NCI-H128 (cell line): ENCODE results near the gene C2CD4A.

ENCODE experiments used
- DNase-seq: peaks from one replicate; lab custom pipeline; 2025; ENCODE audit not compliant: unreplicated experiment; lab: John Stamatoyannopoulos, UW

C2CD4A gene

GRCh38 chr15:62059108-62059815 is 7.5 kb upstream of the C2CD4A start:
- DNase-seq: no peak

GRCh38 chr15:62059816-62060112 is 7.0 kb upstream of the C2CD4A start:
- DNase-seq: no peak

DNA sequence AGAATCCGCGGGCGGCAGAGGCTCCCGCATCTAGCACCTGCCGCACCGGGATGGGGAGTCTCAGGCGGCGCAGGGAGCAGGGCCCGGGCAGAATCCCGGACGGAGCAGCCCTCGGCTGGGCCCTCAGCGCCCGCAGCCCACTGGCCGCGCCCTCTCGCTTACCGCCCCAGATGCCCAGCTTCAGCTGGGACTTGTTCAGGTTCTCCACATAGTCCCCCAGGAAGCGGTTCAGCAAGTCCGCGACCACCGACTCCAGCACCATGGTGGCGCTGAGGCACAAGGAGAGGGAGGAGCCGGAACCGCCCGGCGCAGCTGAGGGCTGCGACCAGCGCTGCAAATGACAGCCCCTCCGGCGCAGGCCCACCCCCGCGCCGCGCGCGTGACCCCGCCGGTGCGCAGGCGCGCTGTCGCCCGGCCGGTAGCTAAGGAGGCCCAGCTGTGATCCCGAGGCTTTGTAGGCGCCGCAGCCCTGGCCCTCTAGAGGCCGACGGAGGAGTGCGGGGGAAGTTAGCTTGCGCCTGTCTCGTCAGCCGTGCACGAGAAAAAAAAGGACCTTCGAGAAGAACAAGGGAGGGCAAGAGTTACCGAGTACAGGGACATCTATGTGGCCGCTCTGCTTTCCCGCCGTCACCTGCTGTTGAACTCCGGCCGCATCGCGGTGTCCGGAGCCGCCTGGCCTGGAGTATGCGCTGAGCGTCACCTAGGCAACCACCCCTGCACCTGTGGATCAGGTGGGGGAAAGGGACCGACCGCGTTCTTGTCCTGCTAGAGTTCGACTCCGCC is 6.5 kb upstream of the C2CD4A start, which contains the start of gene VPS13C:
Gene VPS13C, minus strand, starts transcription at position 335 of the 783 bp plus-strand sequence. Its CDS starts 73 bp downstream, at position 262.
- peak; percentile 82 for DNase-seq

GRCh38 chr15:62060896-62061280 is 5.9 kb upstream of the C2CD4A start:
- no peak for DNase-seq

DNA sequence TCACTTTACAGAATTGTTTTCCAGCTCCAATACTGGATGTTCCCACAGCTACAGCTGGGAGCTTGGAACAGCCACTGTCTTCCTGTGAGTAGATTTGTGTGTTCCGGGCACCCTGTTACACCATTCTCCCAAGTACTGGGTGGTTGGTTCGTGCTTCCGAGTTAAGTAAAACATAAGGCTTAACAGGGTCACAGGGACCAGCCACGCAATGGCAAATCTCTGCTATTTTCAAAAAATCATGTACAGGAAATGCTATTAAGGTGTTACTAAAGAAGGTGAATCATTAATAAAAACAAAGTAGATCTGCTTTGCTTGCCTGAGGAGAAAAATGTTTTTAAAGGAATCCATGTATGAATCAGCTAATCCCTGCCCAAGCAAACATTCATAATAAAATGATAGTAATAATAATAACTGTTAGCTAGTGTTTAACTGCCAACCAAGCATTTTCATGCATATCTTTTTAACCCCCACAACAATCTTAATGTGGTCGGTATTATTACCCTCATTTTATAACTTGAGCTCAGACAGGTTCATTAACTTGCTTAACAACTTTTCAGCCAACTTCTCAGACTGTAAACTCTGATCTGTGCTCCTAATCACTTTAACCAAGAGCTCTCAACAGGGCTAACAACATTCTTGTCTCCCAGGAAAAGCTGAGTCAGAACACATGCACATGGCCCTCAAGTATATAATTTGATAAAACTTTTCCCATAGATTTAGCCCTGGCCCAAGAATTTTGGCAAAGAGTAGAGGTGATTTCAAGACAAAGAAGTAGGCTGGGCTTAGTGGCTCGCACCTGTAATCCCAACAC is 2.7 kb upstream of the C2CD4A start:
- DNase-seq: no peak

- DNase-seq: no peak
These were observed 769 bp downstream of the C2CD4A start for GRCh38 chr15:62067448-62068044.

DNA sequence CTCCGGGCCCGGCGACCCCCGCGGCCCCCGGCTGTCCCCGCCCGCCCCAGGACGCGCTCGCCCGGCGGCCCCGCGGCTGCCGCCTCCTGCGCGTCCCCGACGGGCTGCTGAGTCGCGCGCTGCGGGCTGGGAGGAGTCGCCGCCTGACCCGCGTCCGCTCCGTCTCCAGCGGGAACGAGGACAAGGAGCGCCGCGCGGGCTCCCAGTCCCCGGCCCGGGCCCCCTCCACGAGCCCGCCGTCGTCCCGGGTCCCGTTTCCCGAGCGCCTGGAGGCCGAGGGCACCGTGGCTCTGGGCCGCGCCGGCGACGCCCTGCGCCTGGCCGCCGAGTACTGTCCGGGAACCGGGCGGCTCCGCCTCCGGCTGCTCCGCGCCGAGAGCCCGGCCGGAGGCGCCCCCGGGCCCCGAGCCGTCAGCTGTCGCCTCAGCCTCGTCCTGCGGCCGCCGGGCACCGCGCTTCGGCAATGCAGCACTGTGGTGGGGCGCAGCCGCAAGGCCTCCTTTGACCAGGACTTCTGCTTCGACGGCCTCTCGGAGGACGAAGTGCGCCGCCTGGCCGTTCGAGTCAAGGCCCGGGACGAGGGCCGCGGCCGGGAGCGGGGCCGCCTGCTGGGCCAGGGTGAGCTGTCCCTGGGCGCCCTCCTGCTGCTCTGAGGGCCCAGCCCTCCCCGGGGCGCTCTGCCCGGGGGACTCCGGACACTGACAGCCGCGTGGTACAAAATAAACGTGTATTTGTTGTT is 1.5 kb downstream of the C2CD4A start:
- no peak for DNase-seq

- DNase-seq: no peak
These were observed 2.0 kb downstream of the C2CD4A start for GRCh38 chr15:62068810-62069167.

DNA sequence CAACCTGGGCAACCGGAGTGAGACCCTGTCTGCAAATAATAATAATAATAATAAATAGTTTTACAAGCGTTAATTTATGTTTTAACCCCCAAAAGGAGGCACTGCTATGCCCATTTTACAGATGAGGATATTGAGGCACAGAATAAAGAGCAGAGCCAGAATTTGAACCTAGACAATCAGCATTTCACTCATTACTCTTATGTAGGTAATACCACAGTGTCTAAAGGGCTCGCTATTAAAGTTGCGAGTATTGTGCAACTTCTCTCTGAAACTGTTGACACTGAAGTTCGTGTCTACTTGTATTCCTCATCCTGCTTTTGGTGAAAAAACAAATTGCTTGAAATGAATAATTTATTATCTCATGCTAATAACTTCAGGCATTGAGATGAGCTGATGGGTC is 2.8 kb downstream of the C2CD4A start:
- no peak for DNase-seq

- no peak for DNase-seq
These were observed 5.0 kb downstream of the C2CD4A start for GRCh38 chr15:62071711-62072308.

DNA sequence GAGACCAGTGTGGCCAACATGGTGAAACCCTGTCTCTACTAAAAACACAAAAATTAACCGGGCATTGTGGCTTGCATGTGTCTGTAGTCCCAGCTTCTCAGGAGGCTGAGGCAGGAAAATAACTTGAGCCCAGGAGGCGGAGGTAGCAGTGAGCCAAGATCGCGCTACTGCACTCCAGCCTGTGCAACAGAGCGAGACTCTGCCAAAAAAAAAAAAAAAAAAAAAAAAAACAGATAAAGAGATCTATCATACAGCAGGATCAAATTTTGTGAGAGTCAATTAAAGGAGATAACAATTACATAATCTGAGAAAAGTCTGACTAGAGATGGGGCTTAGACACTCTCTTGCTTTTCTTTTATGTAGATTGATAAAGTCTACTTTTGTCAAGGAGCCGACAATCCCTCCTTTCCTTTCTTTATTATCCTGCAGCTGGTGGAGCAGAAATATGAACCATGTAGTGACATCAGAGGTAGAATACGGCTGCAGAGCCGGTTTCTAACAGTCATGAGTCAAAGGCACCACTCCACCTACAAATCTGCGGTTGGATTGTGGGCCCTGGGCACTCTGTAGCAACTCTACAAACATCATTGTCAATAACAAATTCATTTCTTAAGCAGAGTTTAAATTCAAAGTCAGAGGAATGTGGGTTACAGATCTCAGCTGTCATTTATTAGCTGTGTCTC is 9.0 kb downstream of the C2CD4A start:
- peak; percentile 35 for DNase-seq

DNA sequence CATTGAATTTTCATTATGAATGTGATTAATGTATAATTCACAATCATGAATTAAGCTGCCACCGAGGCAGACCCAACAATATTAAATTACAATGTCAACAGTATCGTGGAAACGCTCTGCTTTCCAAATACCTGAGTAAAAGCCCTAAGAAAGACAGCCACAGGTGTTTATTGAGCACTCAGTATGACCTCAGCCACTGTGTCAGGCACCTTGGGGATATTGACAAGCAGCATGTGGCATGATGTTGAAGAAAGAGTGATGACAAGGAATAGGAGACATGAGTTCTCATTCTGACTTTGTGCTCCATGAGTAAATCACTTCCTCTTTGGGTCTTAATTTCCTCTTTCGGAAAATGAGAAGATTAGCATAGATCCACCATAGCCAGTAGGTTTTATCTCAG is 12.8 kb downstream of the C2CD4A start:
- DNase-seq: no peak

DNA sequence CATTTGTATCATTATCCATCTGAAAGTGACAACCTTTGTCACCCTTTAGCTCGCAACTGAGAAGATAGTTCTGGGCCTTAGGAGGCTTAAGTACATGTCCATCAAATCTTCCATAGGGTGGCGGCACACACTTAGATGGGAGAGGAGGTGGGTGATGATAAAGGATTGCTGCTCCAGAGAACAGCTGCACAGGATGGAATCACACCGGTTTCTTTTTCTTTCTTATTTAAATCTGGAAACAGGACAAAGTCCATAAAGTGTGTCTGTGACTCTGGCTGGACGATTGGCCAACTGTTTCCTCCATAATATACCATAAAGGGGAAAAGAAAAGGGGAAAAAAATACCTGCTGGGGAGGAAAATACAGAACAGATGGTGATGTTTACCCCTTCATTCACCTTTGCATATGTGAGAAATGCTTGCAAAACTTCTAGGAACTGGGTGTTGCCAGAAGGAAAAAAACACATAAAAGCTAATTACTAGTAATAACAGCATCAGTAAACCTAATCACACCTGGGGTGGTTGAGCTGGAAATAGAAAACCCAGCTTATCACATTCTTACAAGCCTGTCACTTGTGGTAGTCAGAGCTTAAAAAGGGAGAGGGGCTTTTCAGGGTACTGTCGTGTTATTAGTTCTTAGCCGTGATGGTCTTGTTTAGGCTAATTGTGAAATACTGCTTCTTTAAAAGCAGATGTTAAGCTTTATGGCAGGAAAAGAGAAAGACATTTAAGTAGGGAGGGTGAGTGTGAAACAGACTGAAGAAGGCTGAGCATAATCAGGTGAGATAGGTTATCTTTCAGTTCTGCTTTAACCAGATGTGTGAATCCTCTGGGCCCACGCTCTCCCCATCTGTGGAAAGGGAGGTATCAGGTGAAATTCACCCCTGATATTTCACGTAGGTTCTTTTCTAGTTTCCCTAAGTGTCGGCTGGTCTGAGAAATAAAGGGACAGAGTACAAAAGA is 16.7 kb downstream of the C2CD4A start:
- no peak for DNase-seq

DNA sequence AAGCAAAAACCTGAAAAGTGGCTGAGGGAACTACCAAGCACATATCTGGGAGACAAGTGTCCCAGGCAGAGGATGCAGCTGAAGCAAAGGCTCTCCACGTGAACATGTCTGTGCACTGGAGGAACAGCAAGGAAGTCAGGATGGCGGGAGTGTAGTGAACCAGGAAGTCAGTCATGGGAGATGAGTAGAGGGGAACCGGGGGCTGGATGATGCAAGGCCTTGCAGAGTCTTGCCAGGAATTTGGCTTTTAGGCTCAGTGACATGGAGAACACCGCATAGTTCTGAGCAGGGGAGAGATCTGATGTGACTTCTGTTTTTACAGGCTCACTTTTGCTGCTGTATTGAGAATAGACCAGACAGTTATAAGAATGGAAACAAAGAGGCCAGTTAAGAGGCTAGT is 19.0 kb downstream of the C2CD4A start:
- DNase-seq: no peak

DNA sequence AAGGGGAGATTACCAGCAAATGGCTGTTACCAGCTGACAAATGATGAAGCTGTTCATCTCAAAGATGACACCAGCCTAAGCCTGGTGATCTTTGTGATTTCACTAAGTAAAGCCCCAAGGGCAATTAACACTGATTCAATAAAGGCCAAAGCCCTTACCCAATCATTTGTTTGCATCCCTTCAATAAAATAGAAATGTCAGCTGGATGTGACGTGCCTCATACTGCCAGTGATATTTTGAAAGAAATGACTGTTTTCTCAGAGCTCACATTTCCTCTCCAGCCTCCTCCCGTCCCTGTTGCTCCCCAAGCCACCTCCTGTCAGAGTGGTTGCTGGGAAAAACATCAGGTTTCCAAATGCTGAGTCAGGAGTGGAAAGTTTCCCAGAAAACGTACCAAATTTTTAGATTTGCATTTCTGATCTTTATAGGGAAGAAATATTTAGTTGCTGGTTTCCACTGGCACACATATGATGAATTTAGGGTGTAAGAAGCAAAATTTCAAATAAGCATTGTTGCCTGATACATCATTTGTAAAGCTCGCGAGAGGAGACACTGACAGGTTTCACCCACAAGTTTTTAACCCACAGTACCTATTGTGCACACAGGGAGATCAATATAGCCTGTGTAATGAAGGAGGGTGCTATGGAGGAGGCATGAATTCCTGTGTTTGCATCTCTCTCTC is 21.0 kb downstream of the C2CD4A start:
- no peak for DNase-seq

DNA sequence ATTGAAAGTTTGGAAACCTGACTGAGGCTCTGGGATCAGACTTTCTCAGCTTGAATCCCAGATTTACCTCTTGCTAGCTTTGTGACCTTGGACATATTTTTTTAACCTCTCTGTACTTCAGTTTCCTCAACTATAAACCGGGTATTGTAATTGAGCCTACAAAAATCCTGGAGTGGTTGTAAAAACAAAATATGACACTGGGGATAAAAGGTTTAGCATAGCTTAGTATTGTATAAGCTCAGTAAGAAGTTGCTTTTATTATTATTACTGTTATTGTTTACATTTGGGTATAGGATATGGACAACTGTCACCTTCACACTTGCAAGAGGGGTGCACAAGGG is 21.5 kb downstream of the C2CD4A start:
- no peak for DNase-seq

- no peak for DNase-seq
These were observed 22.8 kb downstream of the C2CD4A start for GRCh38 chr15:62089616-62090015.

DNA sequence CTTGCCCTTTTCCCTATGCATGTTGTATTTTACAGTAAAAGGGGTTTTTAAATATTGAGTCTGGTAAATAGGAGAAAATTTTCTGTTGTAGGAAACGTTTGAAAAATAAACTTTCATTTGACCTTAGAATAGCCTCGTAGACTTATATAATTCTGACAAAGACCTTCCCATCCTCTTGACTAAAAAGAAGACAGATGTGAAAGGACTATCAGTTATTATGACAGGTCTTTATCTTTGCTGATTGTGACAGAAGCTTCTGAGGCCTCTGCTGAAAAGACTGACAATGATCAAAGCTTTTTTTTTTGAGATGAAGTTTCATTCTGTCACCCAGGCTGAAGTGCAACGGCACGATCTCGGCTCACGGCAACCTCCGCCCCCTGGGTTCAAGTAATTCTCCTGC is 24.2 kb downstream of the C2CD4A start:
- no peak for DNase-seq
